Globus pallidus (tissue), 1 donor: ENCODE data around the gene DDIT4.
"Not testable (repeated sequence)": the region's sequence is repeated elsewhere in the genome, so short reads cannot be mapped to it uniquely, and the experiment has no call there.

Source experiments
- DNase-seq: peaks from one replicate; pipeline ENCODE4 v3.0.0-alpha.2; 2015; ENCODE audit warnings: low spot score

DDIT4 gene, protein sequence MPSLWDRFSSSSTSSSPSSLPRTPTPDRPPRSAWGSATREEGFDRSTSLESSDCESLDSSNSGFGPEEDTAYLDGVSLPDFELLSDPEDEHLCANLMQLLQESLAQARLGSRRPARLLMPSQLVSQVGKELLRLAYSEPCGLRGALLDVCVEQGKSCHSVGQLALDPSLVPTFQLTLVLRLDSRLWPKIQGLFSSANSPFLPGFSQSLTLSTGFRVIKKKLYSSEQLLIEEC

DNA sequence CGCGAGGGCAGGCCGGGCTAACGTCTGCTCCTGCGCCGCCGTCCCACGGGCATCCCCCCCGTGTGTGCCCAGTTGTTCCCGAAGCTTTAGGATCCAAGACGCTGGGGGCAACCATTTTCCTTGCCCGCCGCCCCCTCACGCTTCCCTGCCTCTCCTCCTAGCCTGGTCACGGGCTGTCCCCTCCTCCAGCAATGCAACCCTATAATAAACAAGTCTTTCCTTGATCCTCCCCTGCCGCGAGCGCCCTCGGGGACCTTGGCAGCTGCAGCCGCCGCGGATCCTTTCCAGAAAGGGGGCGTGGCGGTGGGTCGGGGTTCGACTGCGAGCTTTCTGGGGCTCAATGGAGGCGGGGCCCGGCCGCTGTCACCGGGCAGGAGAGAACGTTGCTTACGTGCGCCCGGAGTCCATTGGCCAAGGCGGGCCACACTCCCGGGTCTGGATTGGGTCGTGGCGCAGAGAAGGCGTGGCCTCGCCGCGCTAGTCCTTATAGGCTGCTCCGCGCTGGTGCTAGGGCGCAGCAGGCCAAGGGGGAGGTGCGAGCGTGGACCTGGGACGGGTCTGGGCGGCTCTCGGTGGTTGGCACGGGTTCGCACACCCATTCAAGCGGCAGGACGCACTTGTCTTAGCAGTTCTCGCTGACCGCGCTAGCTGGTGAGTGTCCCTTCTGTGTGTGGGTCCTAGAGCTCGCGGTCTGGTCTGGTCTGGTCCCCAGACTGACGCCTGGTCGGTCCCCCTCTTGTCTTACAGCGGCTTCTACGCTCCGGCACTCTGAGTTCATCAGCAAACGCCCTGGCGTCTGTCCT is at the start of gene DDIT4:
Gene DDIT4 (plus strand): TSS at position 515 of the 803 bp plus-strand sequence. CDS start 293 bp downstream, outside the sequence.
- DNase-seq = peak; percentile 99

DNA sequence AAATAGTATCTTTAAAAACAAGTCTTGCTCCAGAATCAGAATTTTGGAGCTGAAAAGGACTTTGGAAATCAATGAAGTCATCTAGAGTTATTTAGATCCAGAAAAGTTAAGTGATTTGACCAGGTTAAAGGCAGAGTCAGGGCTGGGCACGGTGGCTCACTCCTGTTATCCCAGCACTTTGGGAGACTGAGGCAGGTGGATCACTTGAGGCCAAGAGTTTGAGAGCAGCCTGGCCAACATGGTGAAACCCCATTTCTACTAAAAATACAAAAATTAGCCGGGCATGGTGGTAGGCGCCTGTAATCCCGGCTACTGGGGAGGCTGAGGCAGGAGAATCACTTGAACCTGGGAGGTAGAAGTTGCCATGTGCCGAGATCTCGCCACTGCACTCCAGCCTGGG is 49.5 kb upstream of the DDIT4 start:
- not testable (repeated sequence) for DNase-seq

DNA sequence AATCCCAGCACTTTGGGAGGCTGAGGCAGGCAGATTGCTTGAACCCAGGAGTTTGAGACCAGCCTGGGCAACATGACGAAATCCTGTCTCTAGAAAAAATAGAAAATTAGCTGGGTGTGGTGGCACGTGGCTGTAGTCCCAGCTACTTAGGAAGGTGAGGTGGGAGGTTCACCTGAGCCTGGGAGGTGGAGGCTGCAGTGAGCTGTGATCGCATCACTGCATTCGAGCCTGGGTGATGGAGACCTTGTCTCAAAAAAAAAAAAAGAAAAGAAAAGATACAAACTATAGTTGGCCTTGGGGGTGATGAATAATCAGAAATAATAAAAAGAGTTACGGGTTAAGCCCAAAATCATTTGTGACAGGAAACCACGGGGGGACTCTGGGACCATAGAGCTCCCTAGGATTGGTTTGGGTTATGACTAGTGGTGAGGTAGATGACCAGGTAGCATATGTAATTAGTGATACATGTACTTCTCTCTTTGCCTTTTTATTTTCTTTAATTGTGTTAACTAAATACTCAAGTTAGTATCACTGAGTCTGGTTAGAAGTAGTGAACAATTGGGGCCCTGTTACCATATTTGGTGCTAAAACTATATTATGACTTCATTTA is 47.2 kb upstream of the DDIT4 start:
- DNase-seq = no peak

DNA sequence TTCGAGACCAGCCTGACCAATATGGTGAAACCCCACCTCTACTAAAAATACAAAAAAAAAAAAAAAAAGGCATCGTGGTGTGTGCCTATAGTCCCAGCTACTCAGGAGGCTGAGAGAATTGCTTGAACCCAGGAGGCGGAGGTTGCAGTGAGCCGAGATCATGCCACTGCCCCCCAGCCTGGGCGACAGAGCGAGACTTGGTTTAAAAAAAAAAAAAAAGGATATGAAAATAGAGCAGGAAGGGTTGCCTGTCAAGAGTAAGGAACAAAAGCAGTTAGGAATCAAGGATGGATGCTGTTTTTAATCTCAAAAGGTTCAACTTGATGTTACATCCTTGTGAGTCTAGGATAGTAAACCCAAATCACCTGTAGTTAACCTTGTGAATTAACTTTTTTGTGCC is 45.9 kb upstream of the DDIT4 start:
- no peak for DNase-seq

DNA sequence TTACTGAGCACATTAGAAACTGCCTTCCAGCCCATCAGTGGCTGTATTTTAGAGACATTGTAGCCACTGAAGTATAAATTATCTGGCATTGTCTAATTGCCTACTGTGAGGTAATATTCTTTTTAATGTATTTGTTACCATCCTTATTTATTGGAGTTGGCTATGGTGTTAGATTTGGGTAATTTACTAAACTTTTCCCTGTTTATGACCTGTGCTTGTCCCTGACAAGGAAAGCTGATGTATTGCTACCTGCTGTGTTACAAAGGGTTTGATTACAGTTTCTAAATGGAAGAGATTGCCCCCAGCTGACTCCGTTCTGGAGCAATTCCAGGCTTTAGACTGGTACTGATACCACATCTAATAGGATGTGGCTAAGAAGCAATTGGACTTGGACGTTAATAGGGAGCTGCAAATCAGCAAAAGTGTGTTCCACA is 45.4 kb upstream of the DDIT4 start:
- DNase-seq = no peak

DNA sequence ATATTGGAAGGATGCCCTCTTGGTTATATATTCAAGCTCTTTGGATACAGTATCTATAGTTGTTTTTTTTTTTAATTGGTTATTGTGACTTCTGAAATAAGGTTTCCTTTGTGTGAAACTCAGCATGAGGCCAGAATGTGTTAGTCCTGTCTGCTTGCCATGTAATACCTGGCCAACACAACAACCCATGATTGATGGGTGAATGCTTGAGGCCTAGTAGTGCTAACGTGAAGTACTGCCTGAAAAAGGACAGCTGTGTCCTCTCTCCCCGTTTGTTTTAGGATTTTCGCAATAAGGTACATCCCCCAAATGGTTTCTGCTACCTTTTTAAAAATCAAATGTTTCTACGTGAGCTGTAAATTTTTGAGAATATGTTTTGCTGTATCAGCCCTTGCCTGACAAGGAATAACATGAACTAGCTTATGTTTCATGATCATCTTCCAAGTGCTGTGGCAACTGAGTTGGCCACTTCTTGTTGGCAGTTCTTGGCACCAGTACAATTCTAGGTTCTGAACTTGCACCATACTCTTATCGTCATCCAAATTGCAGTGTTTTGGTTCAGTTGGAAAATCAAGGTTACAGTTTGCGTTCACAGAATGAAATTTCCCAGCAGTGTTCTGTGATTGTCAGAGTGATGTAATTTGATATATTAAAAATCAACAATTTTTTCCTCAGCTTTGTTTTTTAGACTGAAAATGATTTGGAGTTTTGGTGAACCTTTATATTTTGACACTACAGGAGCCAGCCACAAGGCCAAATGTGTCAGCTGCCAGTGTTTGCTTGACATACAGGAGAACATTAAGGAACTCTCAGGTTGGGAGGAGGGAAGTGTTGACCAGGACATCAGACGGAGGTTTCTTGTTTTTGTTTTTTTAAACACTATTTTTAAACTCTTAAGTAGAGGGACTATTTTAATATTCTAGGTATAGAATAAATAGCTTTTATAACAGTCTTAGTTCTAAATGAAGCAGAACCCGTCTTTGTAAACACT is 44.2 kb upstream of the DDIT4 start:
- DNase-seq = no peak

DNA sequence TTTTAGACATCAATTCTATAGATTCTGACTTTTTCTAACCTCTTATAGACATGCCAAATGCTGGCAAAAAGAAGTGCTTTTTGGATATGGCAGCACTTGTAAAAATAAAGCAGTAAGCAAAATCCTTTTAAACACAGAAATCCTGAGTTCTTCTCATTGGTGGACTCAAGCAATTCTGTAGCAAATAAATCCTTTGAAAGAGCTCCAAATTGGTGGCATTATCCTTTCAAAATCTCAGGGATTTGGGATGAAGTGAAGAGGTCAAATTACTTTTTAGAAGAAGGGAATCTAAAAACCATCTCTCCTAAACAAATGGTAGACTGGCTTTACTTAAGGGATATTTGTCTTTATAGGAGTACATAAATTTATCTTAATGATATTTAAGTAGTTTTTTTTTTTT is 40.1 kb upstream of the DDIT4 start:
- no peak for DNase-seq

DNA sequence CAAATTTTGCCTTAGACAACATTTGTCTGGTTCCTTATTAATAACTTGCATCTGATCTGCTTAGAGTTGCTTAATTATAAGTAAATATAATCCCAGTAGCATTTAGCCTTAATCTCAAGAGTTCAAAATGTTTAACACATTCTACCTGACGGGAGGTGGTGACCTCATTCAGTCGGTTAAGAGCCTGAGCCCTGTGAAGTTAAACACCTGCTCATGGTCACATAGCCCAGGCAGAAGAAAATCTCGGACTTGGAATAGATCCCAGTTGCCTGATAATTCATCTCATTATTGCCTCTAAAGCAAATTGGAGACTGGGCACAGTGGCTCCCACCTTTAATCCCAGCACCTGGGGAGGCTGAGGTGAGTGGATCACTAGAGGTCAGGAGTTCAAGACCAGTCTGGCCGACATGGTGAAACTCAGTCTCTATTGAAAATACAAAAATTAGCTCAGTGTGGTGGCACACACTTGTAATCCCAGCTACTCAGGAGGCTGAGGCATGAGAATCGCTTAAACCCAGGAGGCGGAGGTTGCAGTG is 39.1 kb upstream of the DDIT4 start:
- DNase-seq = no peak

DNA sequence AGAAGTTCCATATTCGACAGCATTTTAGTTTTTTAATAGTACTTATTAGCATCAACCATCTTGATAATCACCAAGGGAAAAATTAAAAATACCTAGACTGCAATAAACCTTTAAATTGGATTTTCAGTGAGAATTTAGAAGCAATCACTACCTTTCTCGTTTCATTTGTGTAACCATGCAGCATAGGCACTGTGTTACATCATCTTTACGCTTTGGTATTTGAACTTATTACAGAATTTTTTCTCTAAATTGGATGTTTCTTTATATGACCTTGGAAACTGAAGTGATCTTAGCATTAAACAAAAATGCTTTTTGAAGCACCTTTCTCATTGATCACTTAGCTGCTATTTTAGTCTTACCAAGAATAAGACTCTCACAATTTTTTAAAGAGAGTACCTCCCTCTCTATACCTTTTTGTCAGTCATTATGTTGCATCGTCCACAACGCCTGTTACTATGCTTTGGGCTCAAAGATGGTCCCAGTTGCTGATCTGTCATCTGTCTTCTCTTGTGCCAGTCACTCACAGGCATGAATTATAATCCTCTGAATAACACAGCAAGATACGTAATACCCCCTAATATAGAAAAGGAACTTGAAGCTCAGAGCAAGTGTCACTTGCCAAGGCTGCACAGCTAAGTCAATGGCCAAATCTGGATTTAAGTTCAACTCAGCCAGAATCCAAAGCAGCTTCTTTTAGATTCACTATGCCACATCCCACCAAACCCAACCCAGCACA is 38.0 kb upstream of the DDIT4 start:
- DNase-seq = no peak

DNA sequence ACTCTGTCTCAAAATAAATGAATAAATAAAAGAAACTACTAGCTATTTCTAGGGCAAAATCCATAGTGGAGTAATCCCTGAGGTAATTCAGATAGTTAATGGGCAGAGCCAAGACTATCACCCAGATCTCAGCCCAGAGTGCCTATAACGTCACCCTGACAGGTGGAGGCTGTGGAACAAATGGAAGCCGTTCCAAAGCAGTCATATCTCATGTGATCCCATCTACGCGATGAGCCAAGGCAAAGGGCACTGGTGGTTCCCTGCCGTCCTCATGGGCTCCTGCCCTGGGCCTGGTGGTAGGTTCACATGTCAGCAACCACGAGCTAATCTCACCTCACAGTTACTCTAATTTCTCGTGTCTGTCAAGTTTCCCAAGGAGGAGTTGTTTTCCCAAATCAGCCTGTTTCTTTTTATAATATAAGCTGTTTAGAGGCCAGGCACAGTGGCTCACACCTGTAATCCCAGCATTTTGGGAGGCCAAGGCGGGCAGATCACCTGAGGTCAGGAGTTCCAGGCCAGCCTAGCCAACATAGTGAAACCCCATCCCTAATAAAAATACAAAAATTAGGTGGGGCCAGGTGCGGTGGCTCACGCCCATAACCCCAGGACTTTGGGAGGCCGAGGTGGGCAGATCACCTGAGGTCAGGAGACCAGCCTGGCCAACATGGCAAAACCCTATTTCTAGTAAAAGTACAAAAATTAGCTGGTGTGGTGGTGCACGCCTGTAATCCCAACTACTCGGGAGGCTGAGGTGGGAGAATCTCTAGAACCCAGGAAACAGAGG is 35.1 kb upstream of the DDIT4 start:
- no peak for DNase-seq

DNA sequence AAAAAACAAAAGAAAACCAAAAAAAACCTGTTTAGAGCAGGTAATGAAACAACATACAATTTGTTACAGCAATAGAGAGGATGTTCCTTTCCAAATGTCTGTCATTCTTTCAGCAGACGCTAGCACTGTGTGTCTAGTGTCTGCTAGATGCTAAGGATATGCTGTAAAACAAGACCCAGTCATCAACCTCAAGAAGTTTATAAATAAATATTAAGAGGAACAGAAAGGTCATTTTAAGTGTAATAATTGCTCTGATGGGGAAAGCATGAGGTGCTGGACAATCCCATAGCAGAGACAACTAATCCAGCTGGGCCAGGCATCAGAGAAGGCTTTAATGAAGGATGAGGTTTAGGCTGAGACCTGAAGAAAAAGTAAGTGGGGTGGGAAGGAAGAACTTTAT is 34.3 kb upstream of the DDIT4 start:
- no peak for DNase-seq

DNA sequence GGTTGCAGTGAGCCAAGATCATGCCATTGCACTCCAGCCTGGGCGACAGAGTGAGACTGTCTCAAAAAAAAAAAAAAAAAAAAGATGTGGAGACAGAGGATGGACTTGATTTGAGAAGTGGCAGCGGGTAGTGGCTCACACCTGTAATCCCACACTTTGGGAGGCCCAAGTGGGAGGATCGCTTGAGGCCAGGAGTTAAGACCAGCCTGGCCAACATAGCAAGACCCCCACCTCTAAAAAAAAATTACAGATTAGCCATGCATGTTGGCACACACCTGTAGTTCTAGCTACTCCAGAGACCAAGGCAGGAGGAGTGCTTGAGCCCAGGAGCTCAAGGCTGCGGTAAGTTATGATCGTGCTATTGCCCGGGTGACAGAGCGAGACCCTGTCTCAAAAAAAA is 33.4 kb upstream of the DDIT4 start:
- DNase-seq = no peak

DNA sequence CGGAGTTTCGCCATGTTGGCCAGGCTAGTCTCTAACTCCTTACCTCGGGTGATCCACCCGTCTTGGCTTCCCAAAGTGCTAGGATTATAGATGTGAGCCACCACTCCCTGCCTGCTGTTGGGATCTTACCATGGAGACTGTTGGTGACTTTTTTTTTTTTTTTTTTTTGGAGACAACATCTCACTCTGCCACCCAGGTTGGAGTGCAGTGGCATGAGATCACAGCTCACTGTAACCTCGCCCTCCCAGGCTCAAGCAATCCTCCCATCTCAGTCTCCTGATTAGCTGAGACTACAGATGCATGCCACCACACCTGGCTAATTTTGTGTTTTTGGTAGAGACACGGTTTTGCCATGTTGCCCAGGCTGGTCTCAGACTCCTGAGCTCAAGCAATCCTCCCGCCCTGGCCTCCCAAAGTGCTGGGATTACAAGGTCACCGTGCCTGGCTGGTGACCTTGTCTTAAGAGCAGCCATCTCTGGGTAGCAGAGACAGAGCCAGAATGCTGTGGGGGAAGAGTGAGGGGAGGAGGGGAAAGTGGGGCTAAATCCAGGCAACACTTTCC is 32.0 kb upstream of the DDIT4 start:
- DNase-seq = no peak

DNA sequence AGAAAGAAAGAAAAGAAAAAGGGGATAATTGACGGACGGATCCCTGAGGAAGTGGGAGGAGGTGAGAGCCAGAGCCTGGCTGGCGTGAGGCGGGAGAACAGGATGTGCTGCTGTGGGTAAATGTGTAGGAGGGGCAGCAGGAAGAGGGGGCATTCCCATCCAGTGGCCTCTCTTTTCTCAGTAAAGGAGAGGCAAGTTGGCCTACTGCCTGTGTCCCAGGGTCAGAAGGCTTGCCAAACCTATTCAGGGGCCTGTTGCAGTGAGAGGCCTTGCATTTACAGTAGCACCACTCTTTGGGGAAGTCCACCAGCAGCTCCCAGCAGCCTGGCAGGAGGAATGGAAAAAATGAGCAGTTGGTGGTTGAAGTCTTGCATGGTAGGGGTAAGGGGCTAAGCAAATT is 31.0 kb upstream of the DDIT4 start:
- DNase-seq = peak; percentile 51

DNA sequence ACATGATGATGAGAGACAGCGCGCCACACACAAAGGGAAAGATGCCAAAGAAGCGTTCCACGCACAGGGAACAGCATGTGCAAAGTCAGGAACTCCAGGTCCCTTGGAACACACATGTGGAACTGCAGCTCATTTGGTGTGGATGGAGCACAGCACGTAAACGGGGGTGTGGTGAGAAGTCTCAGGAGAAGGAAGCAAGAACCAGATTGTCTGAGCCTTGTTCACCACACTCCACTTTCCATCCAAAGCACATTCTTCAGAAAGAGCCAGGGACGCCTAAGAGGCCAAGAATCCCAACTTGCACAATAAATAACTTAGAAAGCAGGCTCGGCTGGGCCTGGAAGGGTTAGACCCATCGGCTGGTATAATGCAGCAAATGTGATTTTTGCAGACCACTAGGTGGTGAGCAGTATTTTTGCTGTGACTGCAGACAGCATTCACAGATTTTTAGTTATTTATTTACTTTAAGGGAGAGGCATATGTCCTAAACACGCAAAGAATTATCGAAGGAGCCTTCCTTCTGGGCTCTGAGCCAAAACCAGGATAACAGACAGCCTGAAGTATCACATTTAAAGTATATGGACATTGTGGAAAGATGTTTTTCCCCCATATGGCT is 29.8 kb upstream of the DDIT4 start:
- DNase-seq = no peak

DNA sequence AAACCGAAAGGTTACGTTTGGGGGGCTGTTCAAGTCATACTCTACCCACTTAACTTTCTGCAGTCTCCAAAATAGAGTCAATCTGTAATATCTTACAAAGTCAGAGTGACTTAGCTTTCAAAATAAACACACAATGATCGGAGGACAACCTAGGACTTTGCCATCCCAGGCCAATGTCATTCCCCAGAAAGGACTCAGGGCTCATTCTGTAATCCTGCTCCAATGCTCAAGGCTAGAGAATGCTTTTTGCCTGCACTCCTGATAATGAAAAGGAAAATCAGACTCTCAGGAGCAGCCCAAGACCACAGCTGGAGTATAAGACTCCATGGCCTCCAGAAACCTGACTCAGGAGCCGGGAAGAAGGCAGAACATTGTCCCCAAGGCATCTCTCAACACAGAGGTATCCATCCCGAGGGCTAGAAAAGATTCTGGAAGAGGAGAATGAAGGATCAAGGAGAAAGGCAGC is 29.1 kb upstream of the DDIT4 start:
- no peak for DNase-seq

DNA sequence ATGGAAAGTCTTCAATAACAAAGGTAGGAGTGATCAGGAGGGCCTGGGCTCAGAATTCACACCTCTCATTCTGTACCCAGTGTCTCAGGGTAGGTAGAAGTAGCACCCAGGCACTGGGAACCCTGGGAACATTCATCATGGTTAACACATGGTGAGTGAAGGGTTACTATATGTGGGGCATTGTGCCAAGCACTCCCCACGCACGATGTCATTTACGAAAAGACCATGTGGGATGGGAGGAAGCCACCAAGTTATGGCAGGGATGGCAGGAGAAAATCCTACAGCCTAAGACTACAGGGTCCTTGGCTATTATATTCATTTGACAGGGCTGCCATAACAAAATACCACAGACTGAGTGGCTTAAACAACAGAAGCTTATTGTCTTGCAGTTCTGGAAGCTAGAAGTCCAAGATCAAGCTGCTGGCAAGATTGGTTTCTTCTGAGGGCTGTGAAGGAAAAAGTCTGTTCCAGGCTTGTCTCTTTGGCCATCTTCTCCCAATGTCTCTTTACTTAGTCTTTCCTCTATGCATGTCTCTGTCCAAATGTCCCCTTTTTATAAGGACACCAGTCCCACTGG is 27.7 kb upstream of the DDIT4 start:
- no peak for DNase-seq

DNA sequence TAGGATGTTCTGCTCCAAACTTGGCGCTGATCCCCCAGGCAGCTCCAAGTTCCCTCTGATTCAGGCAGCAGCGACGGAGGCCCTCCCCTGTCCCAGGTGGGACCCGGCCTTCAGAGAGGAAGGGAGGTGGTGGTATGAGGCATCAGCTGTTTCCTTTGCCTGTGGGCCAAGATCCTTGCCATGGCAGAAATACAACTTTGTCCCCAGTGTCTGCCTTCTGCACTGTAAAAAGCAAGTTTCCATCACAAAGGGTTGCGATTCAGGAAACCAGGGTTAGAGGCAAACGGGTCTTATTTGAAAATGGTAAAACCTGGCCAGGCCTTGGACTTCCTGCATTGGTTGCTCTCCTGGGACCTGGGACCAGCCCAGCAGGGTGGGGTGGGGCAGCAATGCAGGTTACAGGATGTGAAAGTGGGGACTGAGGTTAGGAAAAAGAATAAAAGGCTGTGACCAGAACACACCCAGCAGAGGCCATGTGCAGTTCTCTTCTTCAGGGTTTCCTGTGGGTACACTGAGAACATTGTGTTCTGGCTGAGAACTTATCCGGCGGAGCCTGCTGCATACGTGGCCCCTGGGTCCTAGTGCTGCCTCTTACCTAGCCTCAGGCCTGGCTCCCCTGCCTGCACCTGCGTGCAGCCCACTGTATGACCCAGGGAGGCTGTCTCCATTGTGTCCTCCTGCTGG is 25.1 kb upstream of the DDIT4 start:
- DNase-seq = peak; percentile 84
